Eye (tissue), 1 donor: ENCODE results near the gene PHETA2.
"Not testable (repeated sequence)": the region's sequence is repeated elsewhere in the genome, so short reads cannot be mapped to it uniquely, and the experiment has no call there.

Experiments used
- DNase-seq: peaks from one replicate; pipeline ENCODE4 v3.0.0-alpha.2; 2015

PHETA2 gene

GRCh38 chr22:42111798-42112197 lies 37.8 kb downstream of the PHETA2 start:
- DNase-seq, result no peak

- DNase-seq, result peak; percentile 51
Observed at GRCh38 chr22:42112793-42113192, 38.7 kb downstream of the PHETA2 start.

- no peak for DNase-seq
Observed at GRCh38 chr22:42114721-42115120, 40.7 kb downstream of the PHETA2 start.

GRCh38 chr22:42115420-42115830 lies 41.4 kb downstream of the PHETA2 start:
- DNase-seq, result not testable (repeated sequence)

GRCh38 chr22:42116848-42117424 lies 42.9 kb downstream of the PHETA2 start:
- no peak for DNase-seq

GRCh38 chr22:42120231-42121021 lies 46.4 kb downstream of the PHETA2 start:
- not testable (repeated sequence) for DNase-seq

GRCh38 chr22:42123529-42123928 lies 49.5 kb downstream of the PHETA2 start:
- not testable (repeated sequence) for DNase-seq

- DNase-seq, result no peak
Observed at GRCh38 chr22:42127606-42128005, 53.6 kb downstream of the PHETA2 start.

GRCh38 chr22:42128007-42128406 lies 54.0 kb downstream of the PHETA2 start:
- not testable (repeated sequence) for DNase-seq
